HL-60 (cell line): ENCODE measurements around the gene NOTCH4.

Source experiments
- DNase-seq, 2 experiments: peaks; one replicate each; pipeline ENCODE4 v3.0.0-alpha.2; 2010 to 2020; ENCODE audit warnings: low read depth in 1 of 2, low spot score in 1 of 2
- H3K27ac ChIP-seq: fragments of 250-450 bp; sonication (Bioruptor Pico); replicated peaks from 2 replicates; pipeline ENCODE4 v1.5.1; 2020; ENCODE audit warnings: mild to moderate bottlenecking, moderate library complexity
- H3K27me3 ChIP-seq: fragments of 250-450 bp; sonication (Bioruptor Pico); 2 replicates; pipeline ENCODE4 v1.5.1; 2021; ENCODE audit warnings: mild to moderate bottlenecking, moderate library complexity; ENCODE audit not compliant: insufficient read depth, poor library complexity, severe bottlenecking
- H3K4me3 ChIP-seq: replicated peaks from 2 replicates; pipeline ENCODE4 v1.5.1; 2011; ENCODE audit warnings: mild to moderate bottlenecking, control low read depth, low read length; ENCODE audit not compliant: insufficient read depth
- CTCF ChIP-seq: IDR thresholded peaks from one replicate; pipeline ENCODE4 v1.5.1; 2011; ENCODE audit warnings: low read length, control low read depth, inconsistent platforms; ENCODE audit not compliant: insufficient read depth
- GABPA ChIP-seq: IDR thresholded peaks from 2 replicates; pipeline ENCODE4 v1.6.1; 2012; ENCODE audit warnings: low read depth
- POLR2AphosphoS5 ChIP-seq: IDR thresholded peaks from 2 replicates; pipeline ENCODE4 v1.6.1; 2012; ENCODE audit warnings: low read depth
- REST ChIP-seq: IDR thresholded peaks from 2 replicates; pipeline ENCODE4 v1.6.1; 2012; ENCODE audit warnings: low read depth; ENCODE audit not compliant: insufficient replicate concordance
- SPI1 ChIP-seq: IDR thresholded peaks from 2 replicates; pipeline ENCODE4 v1.6.1; 2012; ENCODE audit warnings: low read depth, mild to moderate bottlenecking, borderline replicate concordance

The NOTCH4 gene

GRCh38 chr6:32147401-32148132 lies 76.3 kb downstream of the NOTCH4 start:
- Histone ChIP-seq H3K27ac (no peak overlapping the region), H3K4me3 (no peak overlapping the region), H3K27me3 (peaks cover 29% of the 10 kb centered on the region)
- no peak for DNase-seq
- TF ChIP-seq POLR2AphosphoS5 (no peak), CTCF (no peak), SPI1 (no peak), REST (no peak), GABPA (no peak)

GRCh38 chr6:32146687-32147086 lies 77.2 kb downstream of the NOTCH4 start:
- Histone ChIP-seq H3K4me3 (no peak overlapping the region), H3K27me3 (peaks cover 29% of the 10 kb centered on the region), H3K27ac (no peak overlapping the region)
- DNase-seq, result no peak
- no peak for TF ChIP-seq CTCF
- TF ChIP-seq SPI1, result no peak
- TF ChIP-seq GABPA, result no peak
- TF ChIP-seq REST, result no peak

- Histone ChIP-seq H3K27me3 (peaks cover 29% of the 10 kb centered on the region), H3K27ac (no peak overlapping the region), H3K4me3 (no peak overlapping the region)
- TF ChIP-seq REST (no peak), POLR2AphosphoS5 (no peak), GABPA (no peak), CTCF (no peak), SPI1 (no peak)
- no peak for DNase-seq
These were observed 77.6 kb downstream of the NOTCH4 start for GRCh38 chr6:32146287-32146686.
